ENCODE results near the gene NKX6-1.

Gene NKX6-1

GRCh38 chr4:84498935-84499623 is at the start of gene NKX6-1:
TSS of gene NKX6-1 (minus strand) at chr4:84499292. CDS start at chr4:84498228, 1,064 bp downstream.
- DNase-seq (ENCODE audit: low read depth) = no peak

- no peak for DNase-seq (ENCODE audit: low read depth)
These were observed 48.1 kb upstream of the NKX6-1 start for GRCh38 chr4:84547211-84547610.

- DNase-seq (ENCODE audit: low read depth) = no peak
These were observed 46.0 kb upstream of the NKX6-1 start for GRCh38 chr4:84545093-84545492.

- no peak for DNase-seq (ENCODE audit: low read depth)
These were observed 36.8 kb upstream of the NKX6-1 start for GRCh38 chr4:84535901-84536300.

GRCh38 chr4:84531689-84532088 is 32.6 kb upstream of the NKX6-1 start:
- no peak for DNase-seq (ENCODE audit: low read depth)

- no peak for DNase-seq (ENCODE audit: low read depth)
These were observed 31.8 kb upstream of the NKX6-1 start for GRCh38 chr4:84530871-84531270.

- no peak for DNase-seq (ENCODE audit: low read depth)
These were observed 31.4 kb upstream of the NKX6-1 start for GRCh38 chr4:84530454-84530853.

GRCh38 chr4:84529169-84529751 is 30.2 kb upstream of the NKX6-1 start:
- no peak for DNase-seq (ENCODE audit: low read depth)

- no peak for DNase-seq (ENCODE audit: low read depth)
These were observed 28.3 kb upstream of the NKX6-1 start for GRCh38 chr4:84527391-84527790.

- no peak for DNase-seq (ENCODE audit: low read depth)
These were observed 16.0 kb upstream of the NKX6-1 start for GRCh38 chr4:84515075-84515474.

- DNase-seq (ENCODE audit: low read depth) = no peak
These were observed 13.2 kb upstream of the NKX6-1 start for GRCh38 chr4:84512277-84512676.

GRCh38 chr4:84511703-84512102 is 12.6 kb upstream of the NKX6-1 start:
- no peak for DNase-seq (ENCODE audit: low read depth)

GRCh38 chr4:84507941-84508340 is 8.8 kb upstream of the NKX6-1 start:
- no peak for DNase-seq (ENCODE audit: low read depth)

GRCh38 chr4:84504821-84505220 is 5.7 kb upstream of the NKX6-1 start:
- no peak for DNase-seq (ENCODE audit: low read depth)

GRCh38 chr4:84503495-84504437 is 4.7 kb upstream of the NKX6-1 start:
- no peak for DNase-seq (ENCODE audit: low read depth)

GRCh38 chr4:84502955-84503373 is 3.9 kb upstream of the NKX6-1 start:
- no peak for DNase-seq (ENCODE audit: low read depth)

- DNase-seq (ENCODE audit: low read depth) = no peak
These were observed 3.4 kb upstream of the NKX6-1 start for GRCh38 chr4:84502333-84502954.

GRCh38 chr4:84501721-84502267 is 2.7 kb upstream of the NKX6-1 start:
- no peak for DNase-seq (ENCODE audit: low read depth)

- no peak for DNase-seq (ENCODE audit: low read depth)
These were observed 2.1 kb upstream of the NKX6-1 start for GRCh38 chr4:84501202-84501503.

GRCh38 chr4:84500386-84501201 is 1.5 kb upstream of the NKX6-1 start:
- no peak for DNase-seq (ENCODE audit: low read depth)

- DNase-seq (ENCODE audit: low read depth) = no peak
These were observed 511 bp upstream of the NKX6-1 start for GRCh38 chr4:84499624-84499982.
